Prostate gland (tissue), 2 donors: ENCODE measurements around the gene RPL18.

ENCODE experiments used
- CTCF ChIP-seq, 4 experiments: fragments of 200-600 bp in 2 of 4; fragments of 450-650 bp in 2 of 4; sonication (generic) in 2 of 4; IDR thresholded peaks; 1 replicate in 3 of 4; 2 replicates in 1 of 4; pipeline ENCODE4 v1.5.1; 2016 to 2019; ENCODE audit warnings: antibody characterized with exemption in 4 of 4, mild to moderate bottlenecking in 2 of 4, moderate library complexity in 2 of 4
- POLR2A ChIP-seq: fragments of 450-650 bp; IDR thresholded peaks from one replicate; pipeline ENCODE4 v1.6.1; 2016; ENCODE audit warnings: antibody characterized with exemption, mild to moderate bottlenecking
- POLR2AphosphoS5 ChIP-seq: sonication (generic); formaldehyde crosslinking; IDR thresholded peaks from one replicate; pipeline ENCODE4 v1.6.1; 2017; ENCODE audit warnings: antibody characterized with exemption

DNA sequence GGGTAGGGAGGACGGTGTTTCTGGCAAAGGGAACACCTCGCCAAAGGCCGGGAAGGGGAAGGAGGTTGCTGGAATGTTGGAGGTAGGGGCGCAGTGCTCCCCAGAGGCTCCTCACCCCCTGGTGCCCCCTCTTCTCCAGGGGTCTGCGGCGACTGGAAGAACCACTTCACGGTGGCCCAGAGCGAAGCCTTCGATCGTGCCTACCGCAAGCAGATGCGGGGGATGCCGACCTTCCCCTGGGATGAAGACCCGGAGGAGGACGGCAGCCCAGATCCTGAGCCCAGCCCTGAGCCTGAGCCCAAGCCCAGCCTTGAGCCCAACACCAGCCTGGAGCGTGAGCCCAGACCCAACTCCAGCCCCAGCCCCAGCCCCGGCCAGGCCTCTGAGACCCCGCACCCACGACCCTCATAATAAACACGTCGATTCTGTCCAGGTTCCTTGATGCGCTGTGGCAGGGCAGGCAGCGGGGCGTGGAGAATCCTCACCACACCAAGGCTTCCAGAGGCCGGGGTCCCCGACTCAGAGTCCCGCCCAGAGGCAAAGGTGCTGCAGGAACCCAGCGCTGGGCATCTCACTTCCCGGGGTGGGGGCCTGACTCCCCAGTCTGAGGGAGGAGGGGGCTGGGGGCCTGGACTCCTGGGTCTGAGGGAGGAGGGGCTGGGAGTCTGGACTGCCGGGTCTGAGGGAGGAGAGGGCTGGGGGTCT, 19.8 kb downstream of the RPL18 start:
- TF ChIP-seq POLR2AphosphoS5 (no peak), POLR2A (no peak), CTCF (IDR thresholded peaks at IDR 0.05) (no peak)
